ENCODE results near the gene PAH.

GRCh38 chr12:102869571-102869970 is 47.5 kb downstream of the PAH start:
- TF ChIP-seq POLR2A (IDR thresholded peaks at IDR 0.05; ENCODE audit: low read depth, low read length) (no peak), POLR2AphosphoS5 (IDR thresholded peaks at IDR 0.05; ENCODE audit: low read depth, low read length) (no peak), SPI1 (IDR thresholded peaks at IDR 0.05; ENCODE audit: low read depth, low read length) (no peak), TAF1 (IDR thresholded peaks at IDR 0.05; ENCODE audit: low read depth, low read length) (no peak)

Data from GM12891 (cell line).